PFSK-1 (cell line): ENCODE results near the gene TOP3A.

Source experiments
- FOXP2 ChIP-seq: optimal IDR thresholded peaks from 2 replicates; pipeline ENCODE3; 2011; ENCODE audit warnings: borderline replicate concordance, control low read depth, inconsistent platforms; ENCODE audit not compliant: insufficient read depth; ENCODE audit errors: extremely low read length, extremely low read depth
- POLR2AphosphoS5 ChIP-seq: IDR thresholded peaks from 2 replicates; pipeline ENCODE4 v1.6.1; 2012; ENCODE audit warnings: low read depth, mild to moderate bottlenecking, control low read depth, low read length, moderate library complexity
- REST ChIP-seq, 2 experiments: IDR thresholded peaks; 2 replicates each; pipeline versions ENCODE4 v1.6.1 to v1.8.0; 2011 to 2012; ENCODE audit warnings: low read depth in 2 of 2, low read length in 2 of 2, control low read depth in 1 of 2, inconsistent platforms in 1 of 2, mild to moderate bottlenecking in 1 of 2, moderate library complexity in 1 of 2; ENCODE audit not compliant: insufficient read depth in 1 of 2
- SIN3A ChIP-seq: IDR thresholded peaks from 2 replicates; pipeline ENCODE4 v1.6.1; 2012; ENCODE audit warnings: mild to moderate bottlenecking, low read length, moderate library complexity, borderline replicate concordance; ENCODE audit not compliant: insufficient read depth
- TAF1 ChIP-seq: IDR thresholded peaks from 2 replicates; pipeline ENCODE4 v1.6.1; 2012; ENCODE audit warnings: low read length, control low read depth, borderline replicate concordance; ENCODE audit not compliant: insufficient read depth

The TOP3A gene

GRCh38 chr17:18326039-18326438 is 11.2 kb upstream of the TOP3A start:
- no peak for TF ChIP-seq POLR2AphosphoS5
- TF ChIP-seq SIN3A = no peak
- TF ChIP-seq FOXP2 = no peak
- no peak for TF ChIP-seq TAF1
- no peak for TF ChIP-seq REST (IDR thresholded peaks at IDR 0.05; ENCODE audit: insufficient read depth in 1 of 2, low read depth in 2 of 2, low read length in 2 of 2)

- TF ChIP-seq POLR2AphosphoS5 (no peak), SIN3A (no peak), REST (IDR thresholded peaks at IDR 0.05; ENCODE audit: insufficient read depth in 1 of 2, low read depth in 2 of 2, low read length in 2 of 2) (no peak), TAF1 (no peak), FOXP2 (no peak)
Measured at GRCh38 chr17:18324140-18325050, 9.6 kb upstream of the TOP3A start.

- TF ChIP-seq FOXP2 = no peak
- TF ChIP-seq SIN3A = no peak
- TF ChIP-seq TAF1 = no peak
- TF ChIP-seq REST (IDR thresholded peaks at IDR 0.05; ENCODE audit: insufficient read depth in 1 of 2, low read depth in 2 of 2, low read length in 2 of 2) = no peak
- TF ChIP-seq POLR2AphosphoS5 = no peak; the same call in 1 of the 2 replicates
Measured at GRCh38 chr17:18323507-18324139, 8.8 kb upstream of the TOP3A start.

- TF ChIP-seq FOXP2 (no peak), REST (IDR thresholded peaks at IDR 0.05; ENCODE audit: insufficient read depth in 1 of 2, low read depth in 2 of 2, low read length in 2 of 2) (no peak), SIN3A (no peak), POLR2AphosphoS5 (no peak), TAF1 (no peak)
Measured at GRCh38 chr17:18323007-18323406, 8.2 kb upstream of the TOP3A start.
